SJCRH30 (cell line): ENCODE data around the gene LRP1B. TPM values are rescaled to one million over a fixed set of nuclear protein-coding genes. Genes with fewer than 3 reads are reported as not detected.
"Not testable (repeated sequence)": the region's sequence is repeated elsewhere in the genome, so short reads cannot be mapped to it uniquely, and the experiment has no call there.

Source experiments
- DNase-seq, 2 experiments: peaks; one replicate each; pipeline ENCODE4 v3.0.0-alpha.2; 2015 to 2020
- H3K27ac ChIP-seq: fragments of 250-450 bp; sonication (Bioruptor Pico); 2 replicates; pipeline ENCODE4 v1.5.1; 2020; ENCODE audit warnings: mild to moderate bottlenecking, moderate library complexity
- H3K27me3 ChIP-seq: fragments of 250-450 bp; sonication (Bioruptor Pico); 2 replicates; pipeline ENCODE4 v1.5.1; 2020; ENCODE audit warnings: mild to moderate bottlenecking, moderate library complexity
- H3K36me3 ChIP-seq: fragments of 250-450 bp; sonication (Bioruptor Pico); 2 replicates; pipeline ENCODE4 v1.5.1; 2020; ENCODE audit warnings: mild to moderate bottlenecking, moderate library complexity
- H3K4me1 ChIP-seq: fragments of 250-450 bp; sonication (Bioruptor Pico); 2 replicates; pipeline ENCODE4 v1.5.1; 2020; ENCODE audit warnings: mild to moderate bottlenecking, moderate library complexity
- H3K4me3 ChIP-seq: fragments of 250-450 bp; sonication (Bioruptor Pico); 2 replicates; pipeline ENCODE4 v1.5.1; 2020; ENCODE audit warnings: mild to moderate bottlenecking, moderate library complexity
- H3K9me3 ChIP-seq: fragments of 250-450 bp; sonication (Bioruptor Pico); replicated peaks from 2 replicates; pipeline ENCODE4 v1.5.1; 2020; ENCODE audit warnings: mild to moderate bottlenecking, moderate library complexity
- total RNA-seq: library from RNA; depleted of rRNA; stranded (reverse); fragments of >200 nt; shearing (Covaris generic); gene quantifications from 2 replicates; pipeline ENCODE4 v1.2.3, GENCODE V29; 2014

The LRP1B gene
- total RNA-seq, 1 experiment from 2014 or later: 7.5 TPM

DNA sequence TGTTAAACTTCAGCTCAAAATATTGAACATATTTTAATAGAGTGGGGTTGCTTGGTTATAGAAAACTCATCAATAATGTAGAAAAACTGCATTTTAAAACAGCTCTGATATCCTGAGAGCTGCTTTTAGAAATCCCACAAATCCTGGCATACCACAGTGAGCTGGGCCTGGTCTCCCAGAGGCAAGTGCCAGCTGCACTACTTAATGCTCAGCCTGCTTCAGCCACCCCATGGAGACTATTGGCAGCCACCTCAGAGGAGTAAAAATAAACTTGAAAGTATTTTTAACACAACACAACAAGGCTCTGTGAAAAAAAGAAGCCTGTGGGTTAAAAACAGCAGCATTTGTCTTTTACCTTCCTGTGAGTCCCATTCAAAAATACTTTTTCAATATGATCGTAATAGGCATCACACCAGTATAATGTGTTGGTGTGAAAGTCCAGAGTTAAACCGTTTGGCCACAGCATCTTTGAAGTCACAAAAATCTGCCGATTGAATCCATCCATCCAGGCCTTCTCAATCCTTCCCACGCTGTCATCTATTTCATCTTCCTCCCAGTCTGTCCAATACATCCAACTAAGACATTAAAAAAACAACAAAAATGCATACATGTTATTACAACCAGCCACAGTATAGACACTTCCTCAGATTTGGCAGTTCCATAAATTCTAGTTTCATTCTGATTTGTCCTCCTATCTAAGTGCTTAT, 1115.3 kb downstream of the LRP1B start:
- DNase-seq: peak; percentile 17 to 41
- Histone ChIP-seq H3K36me3 (no peaks in the 10 kb centered on the region), H3K27ac (no peak overlapping the region), H3K27me3 (no peaks in the 10 kb centered on the region), H3K9me3 (no peaks in the 10 kb centered on the region), H3K4me1 (no peaks in the 10 kb centered on the region), H3K4me3 (no peak overlapping the region)

DNA sequence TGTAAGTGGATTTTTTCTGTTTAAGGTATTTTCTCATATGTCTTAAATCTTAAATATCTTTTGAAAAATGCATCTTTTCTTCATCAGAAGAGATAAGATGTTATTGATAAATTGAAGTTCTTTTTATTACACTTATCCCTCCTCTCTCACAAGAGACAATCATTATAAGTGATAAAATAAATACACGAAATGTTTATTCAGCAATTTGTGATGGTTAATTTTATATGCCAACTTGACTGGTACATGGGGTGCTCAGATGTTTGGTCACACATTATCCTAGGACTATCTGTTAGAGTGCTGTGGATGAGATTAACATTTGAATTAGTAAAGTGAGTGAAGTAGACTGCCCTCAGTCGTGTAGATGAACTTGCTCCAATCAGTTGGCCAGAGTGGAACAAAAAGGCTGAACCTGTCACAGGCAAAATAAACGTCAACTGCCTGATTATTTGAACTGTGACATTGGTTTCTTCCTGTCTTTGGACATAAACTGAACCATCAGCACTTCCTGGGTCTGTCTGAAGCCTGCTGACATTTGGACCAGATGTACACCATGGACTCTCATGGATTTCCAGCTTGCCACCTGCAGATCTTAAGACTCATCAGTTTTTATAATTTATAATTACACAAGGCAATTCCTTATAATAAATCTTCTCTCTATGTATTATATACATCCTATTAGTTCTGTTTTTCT, 1126.7 kb downstream of the LRP1B start:
- DNase-seq: no peak
- H3K27me3 ChIP-seq: no peaks in the 10 kb centered on the region

DNA sequence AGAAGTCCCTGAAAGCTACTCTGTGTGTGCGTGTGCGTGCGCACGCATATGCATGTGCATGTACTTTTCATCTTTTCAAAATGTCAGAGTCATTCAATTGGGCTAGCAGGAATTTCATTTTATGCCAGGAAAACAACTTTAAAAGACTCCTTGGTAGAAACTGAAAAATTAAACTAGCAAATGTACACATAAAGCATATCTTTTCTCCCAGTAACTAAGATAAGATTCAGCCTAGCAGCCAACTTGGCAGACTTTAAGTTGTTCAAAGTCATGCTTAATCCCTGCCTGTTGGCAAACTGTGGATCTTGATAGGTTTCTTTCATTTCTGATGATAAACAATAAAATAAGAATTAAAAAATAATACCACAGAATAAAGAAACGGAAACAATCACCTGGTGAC, 1129.1 kb downstream of the LRP1B start:
- H3K4me3 ChIP-seq: no peak overlapping the region
- H3K9me3 ChIP-seq: no peaks in the 10 kb centered on the region
- no peaks in the 10 kb centered on the region for H3K4me1 ChIP-seq
- H3K27ac ChIP-seq: no peak overlapping the region
- 0 out of 2 replicates have a peak, but pooled peaks cover 2% of the 10 kb centered on the region for H3K36me3 ChIP-seq
- no peak for DNase-seq
- no peaks in the 10 kb centered on the region for H3K27me3 ChIP-seq

More for the DNA sequence above, 1126.7 kb downstream of the LRP1B start:
- Histone ChIP-seq H3K9me3 (no peaks in the 10 kb centered on the region), H3K4me1 (no peaks in the 10 kb centered on the region), H3K4me3 (no peak overlapping the region), H3K27ac (no peak overlapping the region), H3K36me3 (peaks cover 2% of the 10 kb centered on the region; the same call in 1 of the 2 replicates)

DNA sequence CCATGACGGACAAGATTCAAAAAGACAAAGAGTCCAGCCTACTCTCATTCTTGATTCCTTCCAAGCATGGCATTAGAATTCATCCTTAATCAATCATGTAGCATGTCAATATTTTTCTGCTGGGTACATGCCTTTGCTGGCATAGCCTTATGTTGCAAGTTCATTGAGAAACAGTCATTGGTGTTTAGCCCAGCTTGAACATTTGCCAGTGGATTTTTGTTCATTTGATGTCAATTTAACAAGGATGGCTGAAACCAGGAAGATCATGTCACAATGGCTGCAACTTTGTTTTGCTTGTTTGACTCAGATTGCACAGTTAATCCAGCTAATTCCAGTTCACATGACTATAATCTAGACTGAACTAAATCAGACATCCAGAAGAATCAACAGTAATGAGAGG, 1132.2 kb downstream of the LRP1B start:
- 0 out of 2 replicates have a peak, but pooled peaks cover 2% of the 10 kb centered on the region for H3K36me3 ChIP-seq
- H3K27ac ChIP-seq: no peak overlapping the region
- no peaks in the 10 kb centered on the region for H3K4me1 ChIP-seq
- no peaks in the 10 kb centered on the region for H3K27me3 ChIP-seq
- H3K4me3 ChIP-seq: no peak overlapping the region
- no peak for DNase-seq
- H3K9me3 ChIP-seq: no peaks in the 10 kb centered on the region

DNA sequence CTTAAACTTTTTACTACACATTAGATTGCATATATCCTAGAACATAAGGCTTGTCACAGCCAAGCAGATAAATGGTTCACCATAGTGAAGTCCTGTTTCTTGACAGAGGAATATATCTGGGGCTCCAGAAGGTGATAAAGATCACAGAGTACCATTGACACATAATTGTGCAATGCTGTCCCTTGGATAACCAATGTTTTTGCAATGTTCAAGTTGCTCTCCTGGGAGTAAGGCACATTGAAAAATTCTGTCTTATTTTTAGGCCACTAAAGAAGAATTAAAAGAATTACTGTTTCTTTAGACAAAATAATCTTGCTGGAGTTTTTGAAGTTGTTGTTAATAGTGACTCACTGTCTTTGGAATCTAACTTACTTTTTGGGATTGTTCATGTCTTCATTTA, 1132.8 kb downstream of the LRP1B start:
- H3K4me1 ChIP-seq: no peaks in the 10 kb centered on the region
- no peak overlapping the region for H3K4me3 ChIP-seq
- no peaks in the 10 kb centered on the region for H3K27me3 ChIP-seq
- no peaks in the 10 kb centered on the region for H3K9me3 ChIP-seq
- no peak for DNase-seq
- H3K36me3 ChIP-seq: 0 out of 2 replicates have a peak, but pooled peaks cover 2% of the 10 kb centered on the region
- H3K27ac ChIP-seq: no peak overlapping the region

DNA sequence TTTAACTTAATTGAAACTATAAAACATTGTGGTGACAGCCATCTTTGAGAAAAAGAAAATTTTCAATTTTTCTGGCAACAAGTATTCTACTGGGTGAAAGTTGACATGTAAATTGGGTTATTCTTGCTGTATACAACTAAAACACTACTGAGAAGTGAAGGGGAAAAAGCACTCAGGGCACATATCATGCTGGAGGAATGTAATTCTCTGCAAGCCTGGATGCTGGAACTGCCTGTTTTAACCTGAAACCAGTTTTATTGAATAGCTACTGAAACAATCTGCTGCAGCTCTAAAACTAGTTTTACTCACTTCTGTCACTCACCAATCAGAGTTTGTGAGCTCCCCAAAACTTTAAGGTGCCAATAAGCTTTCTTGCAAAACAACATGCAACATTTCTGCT, 1136.0 kb downstream of the LRP1B start:
- DNase-seq: no peak
- Histone ChIP-seq H3K4me1 (no peaks in the 10 kb centered on the region; the same call in 1 of the 2 replicates), H3K36me3 (no peaks in the 10 kb centered on the region), H3K4me3 (no peak overlapping the region), H3K9me3 (no peaks in the 10 kb centered on the region), H3K27ac (no peak overlapping the region), H3K27me3 (no peaks in the 10 kb centered on the region)

DNA sequence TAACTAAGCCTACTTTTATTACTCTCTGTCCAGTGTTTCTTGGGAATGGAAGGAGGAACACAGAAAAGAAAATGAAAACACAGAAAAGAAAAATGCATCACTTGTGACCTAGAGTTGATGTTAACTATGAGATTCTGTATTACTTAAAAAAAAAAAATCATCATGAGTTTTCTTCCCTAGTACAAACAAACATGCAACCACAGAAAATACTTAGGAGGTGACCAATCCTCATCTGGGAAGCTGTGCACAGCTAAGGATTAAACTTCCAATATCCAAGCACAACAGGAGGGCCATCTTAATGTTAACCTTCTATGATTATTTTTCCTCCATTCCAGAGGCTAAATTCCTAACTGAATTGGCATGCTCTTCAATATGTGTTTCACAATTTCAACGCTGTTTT, 1140.4 kb downstream of the LRP1B start:
- H3K4me3 ChIP-seq: no peak overlapping the region
- H3K9me3 ChIP-seq: no peaks in the 10 kb centered on the region
- peak in 1 of 2 experiments; percentile 14 for DNase-seq
- no peaks in the 10 kb centered on the region; the same call in 1 of the 2 replicates for H3K4me1 ChIP-seq
- no peaks in the 10 kb centered on the region for H3K27me3 ChIP-seq
- H3K27ac ChIP-seq: no peak overlapping the region
- no peaks in the 10 kb centered on the region for H3K36me3 ChIP-seq

DNA sequence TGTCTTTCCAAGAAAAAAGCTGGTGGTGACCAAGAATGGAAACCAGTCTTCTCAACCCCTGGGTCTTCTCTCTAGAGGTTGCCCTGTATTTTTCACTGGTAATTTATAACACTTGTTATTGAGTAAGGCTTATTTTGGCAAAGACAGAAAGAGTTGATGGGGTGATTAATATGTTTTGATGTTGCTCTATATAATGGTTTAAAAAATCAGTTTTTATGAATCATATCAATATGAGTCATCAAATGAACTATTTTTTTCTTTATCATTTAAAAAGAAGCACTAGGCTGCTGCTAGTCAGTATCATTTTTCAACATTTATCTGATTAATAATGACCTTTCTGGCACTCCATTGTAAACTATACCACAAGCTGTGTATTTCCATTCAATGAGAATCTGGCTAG, 1142.2 kb downstream of the LRP1B start:
- Histone ChIP-seq H3K36me3 (no peaks in the 10 kb centered on the region), H3K27me3 (no peaks in the 10 kb centered on the region), H3K9me3 (no peaks in the 10 kb centered on the region), H3K4me3 (no peak overlapping the region), H3K27ac (no peak overlapping the region), H3K4me1 (no peaks in the 10 kb centered on the region; the same call in 1 of the 2 replicates)
- DNase-seq: no peak

DNA sequence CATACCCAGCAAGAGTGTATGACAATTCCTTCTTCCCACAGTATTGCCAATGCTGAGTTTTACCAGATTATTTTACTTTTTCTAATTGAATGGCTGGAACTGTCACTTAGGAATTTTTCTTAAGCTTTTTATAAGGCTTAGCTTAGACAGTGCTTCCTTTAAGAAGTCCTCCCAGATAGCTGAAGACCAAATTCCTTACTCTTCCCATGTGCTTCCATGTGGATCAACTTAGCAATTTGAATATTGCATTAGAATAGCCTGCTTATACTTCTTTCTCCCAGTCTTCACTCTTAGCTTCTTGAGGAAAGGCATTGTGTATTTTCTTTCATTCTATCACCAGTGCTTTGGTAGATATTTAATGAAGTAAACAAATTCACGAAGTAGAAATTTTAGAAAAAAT, 1144.4 kb downstream of the LRP1B start:
- Histone ChIP-seq H3K4me1 (no peaks in the 10 kb centered on the region; the same call in 1 of the 2 replicates), H3K9me3 (no peaks in the 10 kb centered on the region), H3K36me3 (no peaks in the 10 kb centered on the region), H3K27ac (no peak overlapping the region), H3K4me3 (no peak overlapping the region), H3K27me3 (no peaks in the 10 kb centered on the region)
- DNase-seq: no peak

DNA sequence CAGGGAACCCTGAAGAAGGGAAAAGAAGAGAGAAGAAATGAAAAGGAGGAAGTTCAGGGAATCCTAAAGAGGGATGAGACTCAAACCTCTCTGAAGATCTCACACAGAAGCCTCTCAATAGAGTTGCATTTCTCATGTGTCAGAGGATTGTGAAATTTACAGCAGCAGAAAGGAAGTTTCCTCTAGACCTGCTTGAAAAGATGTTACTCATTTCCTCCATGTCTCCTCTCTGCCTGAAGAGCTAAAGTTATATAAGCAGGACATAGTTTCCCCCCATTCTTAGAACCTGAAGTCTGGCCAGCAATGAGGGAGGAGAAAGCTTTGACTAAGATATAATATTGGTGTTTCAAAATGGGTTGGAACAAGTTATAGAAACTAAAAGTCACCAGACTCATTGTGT, 1155.6 kb downstream of the LRP1B start:
- no peaks in the 10 kb centered on the region for H3K27me3 ChIP-seq
- 0 out of 2 replicates have a peak, but pooled peaks cover 2% of the 10 kb centered on the region for H3K9me3 ChIP-seq
- H3K36me3 ChIP-seq: no peaks in the 10 kb centered on the region
- H3K27ac ChIP-seq: no peak overlapping the region
- no peak overlapping the region for H3K4me3 ChIP-seq
- H3K4me1 ChIP-seq: no peaks in the 10 kb centered on the region
- DNase-seq: no peak

DNA sequence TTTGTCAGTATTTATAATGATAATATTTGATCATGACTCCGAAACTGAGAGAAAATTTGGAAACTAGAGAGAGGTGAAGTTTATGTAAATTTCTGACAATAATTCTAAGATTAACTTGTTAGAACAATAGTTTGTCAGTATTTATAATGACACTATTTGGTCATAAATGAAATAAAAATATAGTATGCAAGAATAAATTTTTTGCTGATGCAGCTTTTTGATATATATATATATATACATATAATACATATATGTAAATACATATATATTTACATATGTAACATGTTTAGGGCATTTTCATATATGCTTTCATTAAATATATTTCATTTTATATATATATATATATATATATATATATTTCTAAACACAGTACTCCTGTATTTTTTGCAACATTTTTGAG, 1158.1 kb downstream of the LRP1B start:
- no peaks in the 10 kb centered on the region for H3K27me3 ChIP-seq
- H3K4me1 ChIP-seq: no peaks in the 10 kb centered on the region
- no peak for DNase-seq
- H3K36me3 ChIP-seq: no peaks in the 10 kb centered on the region
- no peak overlapping the region for H3K27ac ChIP-seq
- H3K9me3 ChIP-seq: 0 out of 2 replicates have a peak, but pooled peaks cover 2% of the 10 kb centered on the region
- no peak overlapping the region for H3K4me3 ChIP-seq

DNA sequence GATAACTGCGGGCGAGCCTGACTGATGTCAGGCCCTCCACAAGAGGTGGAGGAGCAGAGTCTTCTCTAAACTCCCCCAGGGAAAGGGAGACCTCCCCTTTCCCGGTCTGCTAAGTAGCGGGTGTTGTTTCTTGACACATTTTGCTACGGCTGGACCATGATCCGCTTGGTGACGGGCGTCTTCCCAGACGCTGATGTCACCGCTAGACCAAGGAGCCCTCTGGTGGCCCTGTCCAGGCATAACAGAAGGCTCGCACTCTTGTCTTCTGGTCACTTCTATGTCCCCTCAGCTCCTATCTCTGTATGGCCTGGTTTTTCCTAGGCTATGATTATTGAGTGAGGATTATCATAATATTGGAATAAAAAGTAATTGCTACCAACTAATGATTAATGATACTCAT, 1166.5 kb downstream of the LRP1B start:
- not testable (repeated sequence) for H3K27me3 ChIP-seq, H3K4me1 ChIP-seq, H3K27ac ChIP-seq, H3K4me3 ChIP-seq, H3K9me3 ChIP-seq, H3K36me3 ChIP-seq
- peak in 1 of 2 experiments; percentile 3 for DNase-seq

DNA sequence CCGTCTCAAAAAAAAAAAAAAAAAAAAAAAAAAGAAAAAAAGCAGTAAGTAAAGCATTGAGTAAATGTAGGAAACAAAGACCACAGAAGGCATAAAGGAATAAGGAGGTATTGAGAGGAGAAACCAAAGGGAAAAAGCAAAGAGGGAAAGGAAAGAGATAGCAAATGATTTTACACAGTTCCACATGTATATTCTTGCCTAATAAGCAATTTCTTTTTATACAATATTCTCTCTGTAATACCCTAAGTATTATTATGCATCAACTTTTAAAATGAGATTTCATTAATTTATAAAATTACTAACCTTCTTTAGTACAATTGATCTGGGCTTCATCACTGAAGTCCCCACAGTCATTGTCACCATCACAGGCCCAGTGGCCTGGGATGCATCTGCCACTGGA, 1180.9 kb downstream of the LRP1B start:
- no peak for DNase-seq
- Histone ChIP-seq H3K4me1 (no peaks in the 10 kb centered on the region), H3K9me3 (no peaks in the 10 kb centered on the region), H3K27me3 (no peaks in the 10 kb centered on the region), H3K36me3 (no peaks in the 10 kb centered on the region), H3K4me3 (no peak overlapping the region), H3K27ac (no peak overlapping the region)

DNA sequence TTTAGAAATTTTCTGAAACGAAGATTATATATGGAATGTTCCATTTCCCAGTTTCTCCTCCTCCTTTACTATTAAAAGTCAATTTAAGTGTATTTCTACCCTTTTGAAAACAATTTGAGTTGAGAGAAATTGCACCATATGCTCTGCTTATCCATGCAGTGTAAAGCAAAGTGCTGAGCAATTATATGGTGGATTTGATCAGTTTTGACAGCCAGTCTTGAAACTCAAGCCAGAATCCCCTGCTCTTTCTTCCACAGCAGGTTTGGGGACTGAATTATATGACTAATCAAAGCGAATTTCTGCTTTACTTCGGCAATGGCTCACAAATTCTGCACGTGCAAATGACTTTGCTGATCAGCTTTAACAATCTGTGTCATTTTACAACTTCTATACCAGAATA, 1183.6 kb downstream of the LRP1B start:
- no peak for DNase-seq
- H3K27ac ChIP-seq: no peak overlapping the region
- no peaks in the 10 kb centered on the region for H3K27me3 ChIP-seq
- H3K4me1 ChIP-seq: no peaks in the 10 kb centered on the region
- no peaks in the 10 kb centered on the region for H3K36me3 ChIP-seq
- no peak overlapping the region for H3K4me3 ChIP-seq
- H3K9me3 ChIP-seq: no peaks in the 10 kb centered on the region

DNA sequence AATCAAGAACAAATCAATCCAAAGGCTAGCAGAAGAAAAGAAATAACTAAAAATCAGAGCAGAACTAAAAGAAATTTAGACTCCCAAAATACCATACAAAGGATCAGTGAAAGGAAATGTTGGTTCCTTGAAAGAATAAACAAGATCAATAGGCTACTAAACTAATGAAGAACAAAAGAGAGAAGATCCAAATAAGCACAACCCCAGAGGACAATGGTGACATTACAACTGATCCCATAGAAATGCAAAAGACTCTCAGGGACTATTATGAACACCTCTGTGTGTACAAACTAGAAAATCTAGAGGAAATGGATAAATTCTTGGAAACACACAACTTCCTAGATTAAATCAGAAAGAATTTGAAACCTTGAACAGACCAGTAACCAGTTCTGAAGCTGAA, 1186.9 kb downstream of the LRP1B start:
- no peaks in the 10 kb centered on the region for H3K4me1 ChIP-seq
- no peaks in the 10 kb centered on the region for H3K36me3 ChIP-seq

More for the DNA sequence above, 1186.9 kb downstream of the LRP1B start:
- Histone ChIP-seq H3K27me3 (no peaks in the 10 kb centered on the region), H3K9me3 (no peaks in the 10 kb centered on the region), H3K27ac (no peak overlapping the region), H3K4me3 (no peak overlapping the region)
- no peak for DNase-seq
